ENCODE data around the gene CAMK4. TPM values are rescaled to one million over a fixed set of nuclear protein-coding genes. Genes with fewer than 3 reads are reported as not detected.

Gene CAMK4
- total RNA-seq, 1 experiment from 2014 or later: 10.6 TPM

- no peaks in the 10 kb centered on the region for H3K27me3 Mint-ChIP-seq (ENCODE audit: low read depth)
- TF ChIP-seq NR3C1 (CRISPR knock-in tag; conservative IDR thresholded peaks at IDR 0.05; ENCODE audit: low read depth) (no peak), ETV6 (CRISPR knock-in tag; IDR thresholded peaks at IDR 0.05) (no peak), ZNF317 (CRISPR knock-in tag; IDR thresholded peaks at IDR 0.05; ENCODE audit: borderline replicate concordance, low read depth) (no peak), ZNF281 (CRISPR knock-in tag; IDR thresholded peaks at IDR 0.05) (no peak), ZNF671 (CRISPR knock-in tag; IDR thresholded peaks at IDR 0.05) (no peak), TEAD4 (CRISPR knock-in tag; IDR thresholded peaks at IDR 0.05) (no peak), NR2C2 (CRISPR knock-in tag; IDR thresholded peaks at IDR 0.05) (no peak), ZNF219 (CRISPR knock-in tag; IDR thresholded peaks at IDR 0.05; ENCODE audit: borderline replicate concordance) (no peak), KAT7 (CRISPR knock-in tag; IDR thresholded peaks at IDR 0.05; ENCODE audit: borderline replicate concordance) (no peak), EMX1 (CRISPR knock-in tag; IDR thresholded peaks at IDR 0.05) (no peak), MAX (CRISPR knock-in tag; IDR thresholded peaks at IDR 0.05) (no peak), GTF2I (CRISPR knock-in tag; conservative IDR thresholded peaks at IDR 0.05) (no peak)
- TF ChIP-seq, protein P1, sequence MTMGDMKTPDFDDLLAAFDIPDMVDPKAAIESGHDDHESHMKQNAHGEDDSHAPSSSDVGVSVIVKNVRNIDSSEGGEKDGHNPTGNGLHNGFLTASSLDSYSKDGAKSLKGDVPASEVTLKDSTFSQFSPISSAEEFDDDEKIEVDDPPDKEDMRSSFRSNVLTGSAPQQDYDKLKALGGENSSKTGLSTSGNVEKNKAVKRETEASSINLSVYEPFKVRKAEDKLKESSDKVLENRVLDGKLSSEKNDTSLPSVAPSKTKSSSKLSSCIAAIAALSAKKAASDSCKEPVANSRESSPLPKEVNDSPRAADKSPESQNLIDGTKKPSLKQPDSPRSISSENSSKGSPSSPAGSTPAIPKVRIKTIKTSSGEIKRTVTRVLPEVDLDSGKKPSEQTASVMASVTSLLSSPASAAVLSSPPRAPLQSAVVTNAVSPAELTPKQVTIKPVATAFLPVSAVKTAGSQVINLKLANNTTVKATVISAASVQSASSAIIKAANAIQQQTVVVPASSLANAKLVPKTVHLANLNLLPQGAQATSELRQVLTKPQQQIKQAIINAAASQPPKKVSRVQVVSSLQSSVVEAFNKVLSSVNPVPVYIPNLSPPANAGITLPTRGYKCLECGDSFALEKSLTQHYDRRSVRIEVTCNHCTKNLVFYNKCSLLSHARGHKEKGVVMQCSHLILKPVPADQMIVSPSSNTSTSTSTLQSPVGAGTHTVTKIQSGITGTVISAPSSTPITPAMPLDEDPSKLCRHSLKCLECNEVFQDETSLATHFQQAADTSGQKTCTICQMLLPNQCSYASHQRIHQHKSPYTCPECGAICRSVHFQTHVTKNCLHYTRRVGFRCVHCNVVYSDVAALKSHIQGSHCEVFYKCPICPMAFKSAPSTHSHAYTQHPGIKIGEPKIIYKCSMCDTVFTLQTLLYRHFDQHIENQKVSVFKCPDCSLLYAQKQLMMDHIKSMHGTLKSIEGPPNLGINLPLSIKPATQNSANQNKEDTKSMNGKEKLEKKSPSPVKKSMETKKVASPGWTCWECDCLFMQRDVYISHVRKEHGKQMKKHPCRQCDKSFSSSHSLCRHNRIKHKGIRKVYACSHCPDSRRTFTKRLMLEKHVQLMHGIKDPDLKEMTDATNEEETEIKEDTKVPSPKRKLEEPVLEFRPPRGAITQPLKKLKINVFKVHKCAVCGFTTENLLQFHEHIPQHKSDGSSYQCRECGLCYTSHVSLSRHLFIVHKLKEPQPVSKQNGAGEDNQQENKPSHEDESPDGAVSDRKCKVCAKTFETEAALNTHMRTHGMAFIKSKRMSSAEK (CRISPR knock-in tag; IDR thresholded peaks at IDR 0.05; ENCODE audit: borderline replicate concordance): no peak
- TF ChIP-seq, protein P2, sequence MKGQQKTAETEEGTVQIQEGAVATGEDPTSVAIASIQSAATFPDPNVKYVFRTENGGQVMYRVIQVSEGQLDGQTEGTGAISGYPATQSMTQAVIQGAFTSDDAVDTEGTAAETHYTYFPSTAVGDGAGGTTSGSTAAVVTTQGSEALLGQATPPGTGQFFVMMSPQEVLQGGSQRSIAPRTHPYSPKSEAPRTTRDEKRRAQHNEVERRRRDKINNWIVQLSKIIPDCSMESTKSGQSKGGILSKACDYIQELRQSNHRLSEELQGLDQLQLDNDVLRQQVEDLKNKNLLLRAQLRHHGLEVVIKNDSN (CRISPR knock-in tag; IDR thresholded peaks at IDR 0.05): no peak
- TF ChIP-seq, protein P3, sequence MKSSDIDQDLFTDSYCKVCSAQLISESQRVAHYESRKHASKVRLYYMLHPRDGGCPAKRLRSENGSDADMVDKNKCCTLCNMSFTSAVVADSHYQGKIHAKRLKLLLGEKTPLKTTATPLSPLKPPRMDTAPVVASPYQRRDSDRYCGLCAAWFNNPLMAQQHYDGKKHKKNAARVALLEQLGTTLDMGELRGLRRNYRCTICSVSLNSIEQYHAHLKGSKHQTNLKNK (CRISPR knock-in tag; IDR thresholded peaks at IDR 0.05): no peak
- TF ChIP-seq, protein P4, sequence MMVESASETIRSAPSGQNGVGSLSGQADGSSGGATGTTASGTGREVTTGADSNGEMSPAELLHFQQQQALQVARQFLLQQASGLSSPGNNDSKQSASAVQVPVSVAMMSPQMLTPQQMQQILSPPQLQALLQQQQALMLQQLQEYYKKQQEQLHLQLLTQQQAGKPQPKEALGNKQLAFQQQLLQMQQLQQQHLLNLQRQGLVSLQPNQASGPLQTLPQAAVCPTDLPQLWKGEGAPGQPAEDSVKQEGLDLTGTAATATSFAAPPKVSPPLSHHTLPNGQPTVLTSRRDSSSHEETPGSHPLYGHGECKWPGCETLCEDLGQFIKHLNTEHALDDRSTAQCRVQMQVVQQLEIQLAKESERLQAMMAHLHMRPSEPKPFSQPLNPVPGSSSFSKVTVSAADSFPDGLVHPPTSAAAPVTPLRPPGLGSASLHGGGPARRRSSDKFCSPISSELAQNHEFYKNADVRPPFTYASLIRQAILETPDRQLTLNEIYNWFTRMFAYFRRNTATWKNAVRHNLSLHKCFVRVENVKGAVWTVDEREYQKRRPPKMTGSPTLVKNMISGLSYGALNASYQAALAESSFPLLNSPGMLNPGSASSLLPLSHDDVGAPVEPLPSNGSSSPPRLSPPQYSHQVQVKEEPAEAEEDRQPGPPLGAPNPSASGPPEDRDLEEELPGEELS (CRISPR knock-in tag; IDR thresholded peaks at IDR 0.05): no peak
- TF ChIP-seq, protein P5, sequence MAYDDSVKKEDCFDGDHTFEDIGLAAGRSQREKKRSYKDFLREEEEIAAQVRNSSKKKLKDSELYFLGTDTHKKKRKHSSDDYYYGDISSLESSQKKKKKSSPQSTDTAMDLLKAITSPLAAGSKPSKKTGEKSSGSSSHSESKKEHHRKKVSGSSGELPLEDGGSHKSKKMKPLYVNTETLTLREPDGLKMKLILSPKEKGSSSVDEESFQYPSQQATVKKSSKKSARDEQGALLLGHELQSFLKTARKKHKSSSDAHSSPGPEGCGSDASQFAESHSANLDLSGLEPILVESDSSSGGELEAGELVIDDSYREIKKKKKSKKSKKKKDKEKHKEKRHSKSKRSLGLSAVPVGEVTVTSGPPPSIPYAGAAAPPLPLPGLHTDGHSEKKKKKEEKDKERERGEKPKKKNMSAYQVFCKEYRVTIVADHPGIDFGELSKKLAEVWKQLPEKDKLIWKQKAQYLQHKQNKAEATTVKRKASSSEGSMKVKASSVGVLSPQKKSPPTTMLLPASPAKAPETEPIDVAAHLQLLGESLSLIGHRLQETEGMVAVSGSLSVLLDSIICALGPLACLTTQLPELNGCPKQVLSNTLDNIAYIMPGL (CRISPR knock-in tag; IDR thresholded peaks at IDR 0.05): no peak
- TF ChIP-seq, protein P6, sequence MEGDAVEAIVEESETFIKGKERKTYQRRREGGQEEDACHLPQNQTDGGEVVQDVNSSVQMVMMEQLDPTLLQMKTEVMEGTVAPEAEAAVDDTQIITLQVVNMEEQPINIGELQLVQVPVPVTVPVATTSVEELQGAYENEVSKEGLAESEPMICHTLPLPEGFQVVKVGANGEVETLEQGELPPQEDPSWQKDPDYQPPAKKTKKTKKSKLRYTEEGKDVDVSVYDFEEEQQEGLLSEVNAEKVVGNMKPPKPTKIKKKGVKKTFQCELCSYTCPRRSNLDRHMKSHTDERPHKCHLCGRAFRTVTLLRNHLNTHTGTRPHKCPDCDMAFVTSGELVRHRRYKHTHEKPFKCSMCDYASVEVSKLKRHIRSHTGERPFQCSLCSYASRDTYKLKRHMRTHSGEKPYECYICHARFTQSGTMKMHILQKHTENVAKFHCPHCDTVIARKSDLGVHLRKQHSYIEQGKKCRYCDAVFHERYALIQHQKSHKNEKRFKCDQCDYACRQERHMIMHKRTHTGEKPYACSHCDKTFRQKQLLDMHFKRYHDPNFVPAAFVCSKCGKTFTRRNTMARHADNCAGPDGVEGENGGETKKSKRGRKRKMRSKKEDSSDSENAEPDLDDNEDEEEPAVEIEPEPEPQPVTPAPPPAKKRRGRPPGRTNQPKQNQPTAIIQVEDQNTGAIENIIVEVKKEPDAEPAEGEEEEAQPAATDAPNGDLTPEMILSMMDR (IDR thresholded peaks at IDR 0.05): no peak
- ATAC-seq: no peak
- peaks cover 18% of the 10 kb centered on the region for H3K4me1 Mint-ChIP-seq
- no peak for DNase-seq (ENCODE audit: low spot score)
- H3K36me3 Mint-ChIP-seq: peaks cover 41% of the 10 kb centered on the region
- POLR2A ChIA-PET: no interaction called here
- no peak overlapping the region for H3K4me3 Mint-ChIP-seq
- H3K9me3 Mint-ChIP-seq: no peaks in the 10 kb centered on the region
- CTCF ChIA-PET: no interaction called here
- H3K27ac Mint-ChIP-seq: peak overlapping the region; percentile 65; the same call in 1 of the 2 replicates
These were observed 274.2 kb downstream of the CAMK4 start for GRCh38 chr5:111498346-111498745.
